IMR-90 (cell line): ENCODE data around the gene DONSON. TPM values are rescaled to one million over a fixed set of nuclear protein-coding genes. Genes with fewer than 3 reads are reported as not detected.
A peak's percentile ranks its signal among the peaks of the same experiment; 100 is the strongest.

Experiments used
- ATAC-seq: fragments of 200-7000 bp; cut with Tn5 transposase; 2 replicates; pipeline ENCODE4 v1.9.1; 2020; ENCODE audit warnings: low read depth, mild to moderate bottlenecking, moderate library complexity
- BruUV-seq: library from RNA; stranded (reverse); fragments of 400-500 nt; replicated peaks from 2 replicates; lab custom pipeline; 2021; lab: Mats Ljungman, UMichigan
- CTCF ChIA-PET: fragments of 300-600 bp; formaldehyde crosslinking; extraction: SDS; loops from one replicate; lab custom pipeline; 2021; ENCODE audit warnings: antibody characterized with exemption; lab: Yijun Ruan, JAX
- POLR2A ChIA-PET: fragments of 300-600 bp; sonication (Branson Sonifier 250); formaldehyde crosslinking; loops from one replicate; lab custom pipeline; 2022; ENCODE audit warnings: antibody characterized with exemption; ENCODE audit not compliant: unreplicated experiment; lab: Charles Lee
- DNase-seq: peaks from one replicate; pipeline ENCODE4 v3.0.0; 2013
- H2AFZ ChIP-seq: replicated peaks from 2 replicates; pipeline ENCODE3; 2013; ENCODE audit warnings: low read length, mild to moderate bottlenecking; ENCODE audit not compliant: poor library complexity
- H2AK5ac ChIP-seq: 2 replicates; pipeline ENCODE4 v1.6.1; 2013; ENCODE audit warnings: low read depth, low read length, inconsistent platforms
- H2AK9ac ChIP-seq: replicated peaks from 2 replicates; pipeline ENCODE3; 2013; ENCODE audit warnings: mild to moderate bottlenecking, low read depth, low read length, moderate library complexity; ENCODE audit not compliant: poor library complexity
- H2BK120ac ChIP-seq: 2 replicates; pipeline ENCODE4 v1.6.1; 2013; ENCODE audit warnings: low read depth, low read length, inconsistent platforms
- H2BK15ac ChIP-seq: 3 replicates; pipeline ENCODE4 v1.6.1; 2013; ENCODE audit warnings: low read depth, low read length, inconsistent platforms
- H2BK20ac ChIP-seq: 2 replicates; pipeline ENCODE4 v1.6.1; 2013; ENCODE audit warnings: low read depth, mild to moderate bottlenecking, inconsistent platforms, low read length, moderate library complexity
- H2BK5ac ChIP-seq: 2 replicates; pipeline ENCODE4 v1.6.1; 2013; ENCODE audit warnings: mild to moderate bottlenecking, low read depth, low read length, inconsistent platforms; ENCODE audit not compliant: poor library complexity, severe bottlenecking
- H3K14ac ChIP-seq: replicated peaks from 2 replicates; pipeline ENCODE4 v1.6.1; 2013; ENCODE audit warnings: low read depth, low read length, inconsistent platforms
- H3K18ac ChIP-seq: 2 replicates; pipeline ENCODE4 v1.6.1; 2013; ENCODE audit warnings: low read depth, low read length, control low read depth
- H3K23ac ChIP-seq: 2 replicates; pipeline ENCODE4 v1.6.1; 2013; ENCODE audit warnings: low read depth, low read length, inconsistent platforms
- H3K27ac ChIP-seq: 2 replicates; pipeline ENCODE4 v1.5.1; 2013; ENCODE audit warnings: mild to moderate bottlenecking, control low read depth, low read length; ENCODE audit not compliant: insufficient read depth
- H3K27me3 ChIP-seq: 2 replicates; pipeline ENCODE4 v1.6.1; 2013; ENCODE audit warnings: low read length; ENCODE audit not compliant: control insufficient read depth, insufficient read depth
- H3K36me3 ChIP-seq: 2 replicates; pipeline ENCODE4 v1.6.1; 2013; ENCODE audit warnings: low read length, mixed read lengths; ENCODE audit not compliant: control insufficient read depth, insufficient read depth
- H3K4ac ChIP-seq: 2 replicates; pipeline ENCODE4 v1.6.1; 2013; ENCODE audit warnings: low read depth, low read length, inconsistent platforms
- H3K4me1 ChIP-seq: 2 replicates; pipeline ENCODE4 v1.6.1; 2013; ENCODE audit warnings: low read length, mixed read lengths; ENCODE audit not compliant: control insufficient read depth, insufficient read depth
- H3K4me2 ChIP-seq: 2 replicates; pipeline ENCODE4 v1.6.1; 2013; ENCODE audit warnings: low read depth, mild to moderate bottlenecking, control low read depth, low read length, moderate library complexity
- H3K4me3 ChIP-seq: 2 replicates; pipeline ENCODE4 v1.5.1; 2013; ENCODE audit warnings: low read depth, mild to moderate bottlenecking, control low read depth, low read length, moderate library complexity; ENCODE audit not compliant: insufficient read depth
- H3K56ac ChIP-seq: 2 replicates; pipeline ENCODE4 v1.6.1; 2013; ENCODE audit warnings: low read length, inconsistent platforms; ENCODE audit not compliant: insufficient read depth; ENCODE audit errors: extremely low read depth
- H3K79me1 ChIP-seq, 2 experiments: 2 replicates each; pipeline ENCODE4 v1.6.1; 2013; ENCODE audit warnings: low read length in 2 of 2, inconsistent platforms in 1 of 2, low read depth in 1 of 2
- H3K9ac ChIP-seq: 2 replicates; pipeline ENCODE4 v1.6.1; 2013; ENCODE audit warnings: low read depth, low read length, control low read depth
- H3K9me1 ChIP-seq: 2 replicates; pipeline ENCODE4 v1.6.1; 2013; ENCODE audit warnings: low read length, inconsistent platforms; ENCODE audit not compliant: insufficient read depth
- H3K9me3 ChIP-seq: 2 replicates; pipeline ENCODE4 v1.6.1; 2013; ENCODE audit warnings: low read length; ENCODE audit not compliant: control insufficient read depth, insufficient read depth
- H4K20me1 ChIP-seq: 2 replicates; pipeline ENCODE4 v1.6.1; 2013; ENCODE audit warnings: low read length, inconsistent platforms; ENCODE audit not compliant: insufficient read depth
- H4K5ac ChIP-seq: 2 replicates; pipeline ENCODE4 v1.6.1; 2013; ENCODE audit warnings: mild to moderate bottlenecking, low read depth, low read length, control low read depth
- H4K8ac ChIP-seq, 2 experiments: 2 replicates each; pipeline ENCODE4 v1.6.1; 2013; ENCODE audit warnings: low read depth in 2 of 2, low read length in 2 of 2, control low read depth in 1 of 2, inconsistent platforms in 1 of 2
- H4K91ac ChIP-seq: 2 replicates; pipeline ENCODE4 v1.6.1; 2013; ENCODE audit warnings: low read depth, low read length, inconsistent platforms; ENCODE audit not compliant: insufficient read depth
- BHLHE40 ChIP-seq: fragments of 150-350 bp; IDR thresholded peaks from 2 replicates; pipeline ENCODE4 v1.6.1; 2016; ENCODE audit warnings: mild to moderate bottlenecking, low read depth, low read length
- CEBPB ChIP-seq: IDR thresholded peaks from 2 replicates; pipeline ENCODE4 v1.6.1; 2012; ENCODE audit warnings: low read depth, low read length, improper control_type of control experiment
- CHD1 ChIP-seq: IDR thresholded peaks from 2 replicates; pipeline ENCODE4 v1.6.1; 2012; ENCODE audit warnings: low read depth, low read length, improper control_type of control experiment
- CTCF ChIP-seq: conservative IDR thresholded peaks from 2 replicates; pipeline ENCODE4 v1.5.1; 2012; ENCODE audit warnings: mild to moderate bottlenecking, low read depth, low read length, improper control_type of control experiment
- ELK1 ChIP-seq: fragments of 150-350 bp; IDR thresholded peaks from 2 replicates; pipeline ENCODE4 v1.6.1; 2016; ENCODE audit warnings: low read depth, mild to moderate bottlenecking, low read length, moderate library complexity, borderline replicate concordance
- FOS ChIP-seq: fragments of 150-350 bp; IDR thresholded peaks from 2 replicates; pipeline ENCODE4 v1.6.1; 2016; ENCODE audit warnings: low read depth, low read length
- MAFK ChIP-seq: IDR thresholded peaks from 2 replicates; pipeline ENCODE4 v1.6.1; 2012; ENCODE audit warnings: low read depth, low read length, improper control_type of control experiment
- MAZ ChIP-seq: IDR thresholded peaks from 2 replicates; pipeline ENCODE4 v1.6.1; 2012; ENCODE audit warnings: low read depth, mild to moderate bottlenecking, low read length, improper control_type of control experiment, moderate library complexity, borderline replicate concordance
- MXI1 ChIP-seq: IDR thresholded peaks from 2 replicates; pipeline ENCODE4 v1.6.1; 2012; ENCODE audit warnings: low read depth, mild to moderate bottlenecking, low read length, moderate library complexity, borderline replicate concordance
- NFE2L2 ChIP-seq: fragments of 150-350 bp; IDR thresholded peaks from 2 replicates; pipeline ENCODE4 v1.6.1; 2016; ENCODE audit warnings: low read depth, mild to moderate bottlenecking, low read length
- POLR2A ChIP-seq: IDR thresholded peaks from 2 replicates; pipeline ENCODE4 v1.6.1; 2012; ENCODE audit warnings: mild to moderate bottlenecking, low read depth, low read length
- RAD21 ChIP-seq: IDR thresholded peaks from 2 replicates; pipeline ENCODE4 v1.6.1; 2012; ENCODE audit warnings: low read length, improper control_type of control experiment
- RCOR1 ChIP-seq: IDR thresholded peaks from 2 replicates; pipeline ENCODE4 v1.6.1; 2012; ENCODE audit warnings: mild to moderate bottlenecking, low read length, improper control_type of control experiment; ENCODE audit not compliant: insufficient replicate concordance
- RFX5 ChIP-seq: IDR thresholded peaks from 2 replicates; pipeline ENCODE4 v1.8.0; 2012; ENCODE audit warnings: low read depth, mild to moderate bottlenecking, low read length, moderate library complexity
- SMC3 ChIP-seq: fragments of 150-350 bp; IDR thresholded peaks from 2 replicates; pipeline ENCODE4 v1.6.1; 2016; ENCODE audit warnings: low read depth, mild to moderate bottlenecking, antibody characterized with exemption, low read length, moderate library complexity
- USF2 ChIP-seq: fragments of 150-350 bp; IDR thresholded peaks from 2 replicates; pipeline ENCODE4 v1.6.1; 2017; ENCODE audit warnings: mild to moderate bottlenecking, antibody characterized with exemption, low read length, low read depth
- WGBS, 2 experiments: methylation state at CpG; one replicate each; pipeline versions ENCODE4 v1.1.5 to v1.1.7; 2013; ENCODE audit warnings: missing lambda C conversion rate in 2 of 2; ENCODE audit not compliant: insufficient read length in 1 of 2; ENCODE audit errors: extremely low coverage in 2 of 2; 5-methylcytosine and 5-hydroxymethylcytosine counted together
- dilution Hi-C: fragments of 300-500 bp; cut with HindIII; formaldehyde crosslinking; loops from one replicate; pipeline ENCODE4 v1.14.3; 2018; ENCODE audit warnings: low sequenced_read_pairs; ENCODE audit not compliant: unreplicated experiment
- in situ Hi-C: fragments of 300-500 bp; cut with MboI; formaldehyde crosslinking; loops from 3 replicates; pipeline ENCODE4 v1.14.3; 2019; ENCODE audit warnings: low sequenced_read_pairs, inconsistent platforms, mixed read lengths
- intact Hi-C: fragments of 100-400 bp; cut with micrococcal nuclease; formaldehyde crosslinking; loops from 2 replicates; pipeline ENCODE4 v1.10.0; 2022
- polyA plus RNA-seq, 3 experiments: library from polyadenylated mRNA; depleted of rRNA; stranded (reverse); fragments of >200 nt; gene quantifications; 2 replicates each; pipeline ENCODE4 v1.2.3, GENCODE V29; 2012; ENCODE audit warnings: low replicate concordance in 1 of 3
- total RNA-seq: library from RNA; depleted of rRNA; stranded (reverse); fragments of >200 nt; gene quantifications from 2 replicates; pipeline ENCODE4 v1.2.3, GENCODE V29; 2012

DONSON gene
- total and polyA plus RNA-seq, 2 of the 4 experiments (the other 2 are of a cell fraction), result 14.3 to 16.6 TPM

GRCh38 chr21:33572350-33572749 lies 16.1 kb downstream of the DONSON start:
- POLR2A ChIA-PET, result no interaction called here
- Histone ChIP-seq H3K4me3 (no peak overlapping the region), H4K20me1 (peaks cover 28% of the 10 kb centered on the region)

More at GRCh38 chr21:33572350-33572749, 16.1 kb downstream of the DONSON start:
- WGBS, 2 experiments, result no CpG with 5 or more reads among the region's 3 CpGs
- H2AK5ac ChIP-seq, result no peak overlapping the region
- TF ChIP-seq CEBPB, result no peak
- no peak for TF ChIP-seq MAFK
- no peak for TF ChIP-seq MXI1
- TF ChIP-seq MAZ, result no peak
- TF ChIP-seq NFE2L2, result no peak
- TF ChIP-seq CHD1, result no peak
- no peak for TF ChIP-seq BHLHE40
- TF ChIP-seq SMC3, result no peak
- no peak for TF ChIP-seq RFX5
- no peak for TF ChIP-seq RAD21
- no peak for TF ChIP-seq ELK1
- no peak for TF ChIP-seq RCOR1
- TF ChIP-seq FOS, result no peak
- no peak for TF ChIP-seq CTCF
- TF ChIP-seq POLR2A, result no peak
- no peak for TF ChIP-seq USF2
- no peak overlapping the region for H2AFZ ChIP-seq
- DNase-seq, result no peak
- no peak overlapping the region; the same call in 1 of the 2 replicates for H3K56ac ChIP-seq
- no TSS peak for BruUV-seq
- H3K4me1 ChIP-seq, result peaks cover 3% of the 10 kb centered on the region; the same call in 1 of the 2 replicates
- dilution Hi-C loops (no loop called here), in situ Hi-C loops (no loop called here), intact Hi-C loops (no loop called here)
- H3K9me1 ChIP-seq, result 0 out of 2 replicates have a peak, but pooled peaks cover 3% of the 10 kb centered on the region
- no peak overlapping the region for H2BK120ac ChIP-seq
- H2BK15ac ChIP-seq, result no peak overlapping the region
- H3K14ac ChIP-seq, result no peak overlapping the region
- no peak overlapping the region for H4K91ac ChIP-seq
- no peak overlapping the region for H3K4ac ChIP-seq
- no peak overlapping the region for H3K27ac ChIP-seq
- no peak overlapping the region for H2AK9ac ChIP-seq
- no peaks in the 10 kb centered on the region for H3K27me3 ChIP-seq
- ATAC-seq, result no peak
- H3K23ac ChIP-seq, result peak overlapping the region; percentile 59; the same call in 1 of the 2 replicates
- no peak overlapping the region for H4K5ac ChIP-seq
- H4K8ac ChIP-seq, result no peak overlapping the region
- H2BK20ac ChIP-seq, result no peak overlapping the region
- no peak overlapping the region for H3K18ac ChIP-seq
- H2BK5ac ChIP-seq, result peak overlapping the region; percentile 13
- H3K9ac ChIP-seq, result no peak overlapping the region
- no peaks in the 10 kb centered on the region for H3K9me3 ChIP-seq
- no peak overlapping the region for H3K4me2 ChIP-seq
- CTCF ChIA-PET, result interaction anchor here (0.7 kb wide), 1 partner anchor 9 kb away, joined by 3 read pairs; no protein-coding TSS in a partner anchor
- peaks cover 54% of the 10 kb centered on the region for H3K36me3 ChIP-seq
- H3K79me1 ChIP-seq, result peaks cover 15 to 34% of the 10 kb centered on the region in 2 experiments
